Amniotic stem cell (primary cell): ENCODE measurements around the gene TRIM24.
"Not testable (repeated sequence)": the region's sequence is repeated elsewhere in the genome, so short reads cannot be mapped to it uniquely, and the experiment has no call there.

Source experiments
- DNase-seq: peaks from one replicate; lab custom pipeline; 2025; lab: John Stamatoyannopoulos, UW

The TRIM24 gene

GRCh38 chr7:138460649-138461607 lies 869 bp downstream of the TRIM24 start:
- DNase-seq: peak; percentile 4

- not testable (repeated sequence) for DNase-seq
Measured at GRCh38 chr7:138463291-138463618, 3.2 kb downstream of the TRIM24 start.

- DNase-seq: no peak
Measured at GRCh38 chr7:138465046-138465445, 5.0 kb downstream of the TRIM24 start.

GRCh38 chr7:138466069-138466756 lies 6.2 kb downstream of the TRIM24 start:
- not testable (repeated sequence) for DNase-seq

GRCh38 chr7:138468244-138469123 lies 8.4 kb downstream of the TRIM24 start:
- DNase-seq: no peak

- DNase-seq: no peak
Measured at GRCh38 chr7:138470391-138471157, 10.5 kb downstream of the TRIM24 start.

GRCh38 chr7:138472292-138473079 lies 12.4 kb downstream of the TRIM24 start:
- DNase-seq: no peak

- no peak for DNase-seq
Measured at GRCh38 chr7:138475377-138475776, 15.3 kb downstream of the TRIM24 start.

GRCh38 chr7:138477081-138477578 lies 17.1 kb downstream of the TRIM24 start:
- DNase-seq: no peak

GRCh38 chr7:138477581-138477980 lies 17.5 kb downstream of the TRIM24 start:
- no peak for DNase-seq

GRCh38 chr7:138478499-138478908 lies 18.4 kb downstream of the TRIM24 start:
- DNase-seq: no peak

- no peak for DNase-seq
Measured at GRCh38 chr7:138480527-138480926, 20.5 kb downstream of the TRIM24 start.

GRCh38 chr7:138481447-138482380 lies 21.7 kb downstream of the TRIM24 start:
- DNase-seq: no peak

- DNase-seq: no peak
Measured at GRCh38 chr7:138483531-138483930, 23.5 kb downstream of the TRIM24 start.

- not testable (repeated sequence) for DNase-seq
Measured at GRCh38 chr7:138485508-138485907, 25.4 kb downstream of the TRIM24 start.

GRCh38 chr7:138489139-138489538 lies 29.1 kb downstream of the TRIM24 start:
- not testable (repeated sequence) for DNase-seq

- no peak for DNase-seq
Measured at GRCh38 chr7:138491612-138492386, 31.7 kb downstream of the TRIM24 start.

GRCh38 chr7:138492423-138492822 lies 32.4 kb downstream of the TRIM24 start:
- no peak for DNase-seq
